ENCODE measurements around the gene DDX31. TPM values are rescaled to one million over a fixed set of nuclear protein-coding genes. Genes with fewer than 3 reads are reported as not detected.

Gene DDX31
- total RNA-seq, 1 donor from 2014 or later: 17.4 TPM

GRCh38 chr9:132582786-132583583 lies 86.8 kb downstream of the DDX31 start:
- no peak overlapping the region for H3K4me3 ChIP-seq
- DNase-seq: no peak

GRCh38 chr9:132582276-132582785 lies 87.5 kb downstream of the DDX31 start, which contains the start of gene BARHL1:
BARHL1 (plus strand) TSS chr9:132582606; CDS start chr9:132582798, 192 bp downstream.
- ATAC-seq (no peak), DNase-seq (no peak)
- Histone ChIP-seq H3K9me3 (no peaks in the 10 kb centered on the region), H3K27me3 (peaks cover 97% of the 10 kb centered on the region), H3K27ac (no peak within 1 kb of the TSS), H3K4me1 (peaks cover 5% of the 10 kb centered on the region), H3K4me3 (peak within 1 kb of the TSS; percentile 28), H3K36me3 (no peaks in the 10 kb centered on the region)
- TF ChIP-seq, protein P1, sequence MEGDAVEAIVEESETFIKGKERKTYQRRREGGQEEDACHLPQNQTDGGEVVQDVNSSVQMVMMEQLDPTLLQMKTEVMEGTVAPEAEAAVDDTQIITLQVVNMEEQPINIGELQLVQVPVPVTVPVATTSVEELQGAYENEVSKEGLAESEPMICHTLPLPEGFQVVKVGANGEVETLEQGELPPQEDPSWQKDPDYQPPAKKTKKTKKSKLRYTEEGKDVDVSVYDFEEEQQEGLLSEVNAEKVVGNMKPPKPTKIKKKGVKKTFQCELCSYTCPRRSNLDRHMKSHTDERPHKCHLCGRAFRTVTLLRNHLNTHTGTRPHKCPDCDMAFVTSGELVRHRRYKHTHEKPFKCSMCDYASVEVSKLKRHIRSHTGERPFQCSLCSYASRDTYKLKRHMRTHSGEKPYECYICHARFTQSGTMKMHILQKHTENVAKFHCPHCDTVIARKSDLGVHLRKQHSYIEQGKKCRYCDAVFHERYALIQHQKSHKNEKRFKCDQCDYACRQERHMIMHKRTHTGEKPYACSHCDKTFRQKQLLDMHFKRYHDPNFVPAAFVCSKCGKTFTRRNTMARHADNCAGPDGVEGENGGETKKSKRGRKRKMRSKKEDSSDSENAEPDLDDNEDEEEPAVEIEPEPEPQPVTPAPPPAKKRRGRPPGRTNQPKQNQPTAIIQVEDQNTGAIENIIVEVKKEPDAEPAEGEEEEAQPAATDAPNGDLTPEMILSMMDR (IDR thresholded peaks at IDR 0.05): no peak
- intact Hi-C loops (cut with DNase I): no loop called here

More at GRCh38 chr9:132582786-132583583, 86.8 kb downstream of the DDX31 start:
- ATAC-seq: no peak
- Histone ChIP-seq H3K9me3 (no peaks in the 10 kb centered on the region), H3K36me3 (no peaks in the 10 kb centered on the region), H3K4me1 (peaks cover 5% of the 10 kb centered on the region), H3K27me3 (peaks cover 97% of the 10 kb centered on the region), H3K27ac (no peak overlapping the region)
- TF ChIP-seq, protein P1 (IDR thresholded peaks at IDR 0.05): no peak
- intact Hi-C loops (cut with DNase I): no loop called here

DNA sequence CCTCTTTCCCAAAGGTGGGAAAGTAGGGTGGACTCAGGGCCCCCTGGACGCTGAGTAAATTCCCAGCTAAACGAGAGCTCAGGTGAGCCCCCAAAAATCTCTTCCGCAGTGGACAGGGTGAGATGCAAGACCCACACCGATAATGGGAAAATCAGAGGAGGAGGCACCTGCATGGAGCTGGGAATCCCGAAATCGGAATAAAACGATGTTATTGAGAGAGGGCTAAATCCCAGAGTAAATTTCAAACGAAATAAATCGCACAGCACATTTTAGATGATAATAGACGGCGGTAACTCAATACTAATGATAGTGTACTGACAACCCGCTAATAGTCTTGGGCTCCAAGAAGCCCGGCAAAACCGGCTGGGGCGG lies 90.4 kb downstream of the DDX31 start:
- ATAC-seq (no peak), DNase-seq (no peak)
- H3K27me3 ChIP-seq: peaks cover 96% of the 10 kb centered on the region
- H3K4me3 ChIP-seq: no peak overlapping the region
- H3K4me1 ChIP-seq: peaks cover 5% of the 10 kb centered on the region
- H3K36me3 ChIP-seq: no peaks in the 10 kb centered on the region
- TF ChIP-seq, protein P1 (IDR thresholded peaks at IDR 0.05): no peak
- no peak overlapping the region for H3K27ac ChIP-seq
- intact Hi-C loops (cut with DNase I): no loop called here
- no peaks in the 10 kb centered on the region for H3K9me3 ChIP-seq

DNA sequence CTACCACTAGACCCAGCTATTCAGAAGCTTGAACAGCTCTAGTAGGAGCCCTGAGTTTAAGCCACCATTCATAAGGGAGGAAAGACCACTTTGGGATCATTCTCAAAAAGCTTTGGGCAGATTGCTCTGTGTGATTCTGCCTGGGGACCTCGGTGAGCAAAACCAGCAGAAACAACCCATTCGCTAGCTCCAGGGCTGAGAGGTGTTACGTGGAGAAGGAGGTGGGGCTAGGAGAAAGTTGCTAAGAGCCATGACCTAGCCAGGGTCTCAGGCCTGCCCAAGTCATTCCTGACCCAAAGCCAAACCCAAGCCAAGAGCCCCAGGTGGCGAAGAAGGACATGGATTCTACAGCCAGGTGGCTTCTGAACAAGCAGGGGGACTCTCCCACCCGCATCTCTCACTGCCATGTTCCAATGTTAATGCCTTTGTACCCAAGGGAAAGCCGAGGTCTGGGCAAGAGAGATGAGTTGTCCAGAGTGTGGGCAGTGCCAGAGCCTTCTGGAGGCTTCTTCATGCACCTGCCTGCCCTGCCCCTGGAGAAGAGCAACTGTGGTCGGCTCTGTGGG lies 91.3 kb downstream of the DDX31 start:
- ATAC-seq: no peak
- Histone ChIP-seq H3K4me1 (peaks cover 5% of the 10 kb centered on the region), H3K27me3 (peaks cover 87% of the 10 kb centered on the region), H3K27ac (no peak overlapping the region), H3K4me3 (no peak overlapping the region), H3K36me3 (no peaks in the 10 kb centered on the region), H3K9me3 (no peaks in the 10 kb centered on the region)
- DNase-seq: no peak
- intact Hi-C loops (cut with DNase I): no loop called here
- TF ChIP-seq, protein P1 (IDR thresholded peaks at IDR 0.05): no peak

GRCh38 chr9:132577119-132577518 lies 92.7 kb downstream of the DDX31 start:
- no peaks in the 10 kb centered on the region for H3K36me3 ChIP-seq

More at GRCh38 chr9:132577119-132577518, 92.7 kb downstream of the DDX31 start:
- H3K9me3 ChIP-seq: no peaks in the 10 kb centered on the region
- H3K27ac ChIP-seq: no peak overlapping the region
- peaks cover 73% of the 10 kb centered on the region for H3K27me3 ChIP-seq
- DNase-seq (no peak), ATAC-seq (no peak)
- H3K4me3 ChIP-seq: no peak overlapping the region
- TF ChIP-seq, protein P1 (IDR thresholded peaks at IDR 0.05): no peak
- H3K4me1 ChIP-seq: peaks cover 5% of the 10 kb centered on the region
- intact Hi-C loops (cut with DNase I): no loop called here
